Stimulated activated naive CD4-positive, alpha-beta T cell treated with Interleukin-2 at 50 U/mL for 16 hours (primary cell): ENCODE data around the gene KIAA0930.
"Not testable (repeated sequence)": the region's sequence is repeated elsewhere in the genome, so short reads cannot be mapped to it uniquely, and the experiment has no call there.

Experiments
- DNase-seq: peaks from one replicate; lab custom pipeline; 2025; lab: John Stamatoyannopoulos, UW

KIAA0930 gene

DNA sequence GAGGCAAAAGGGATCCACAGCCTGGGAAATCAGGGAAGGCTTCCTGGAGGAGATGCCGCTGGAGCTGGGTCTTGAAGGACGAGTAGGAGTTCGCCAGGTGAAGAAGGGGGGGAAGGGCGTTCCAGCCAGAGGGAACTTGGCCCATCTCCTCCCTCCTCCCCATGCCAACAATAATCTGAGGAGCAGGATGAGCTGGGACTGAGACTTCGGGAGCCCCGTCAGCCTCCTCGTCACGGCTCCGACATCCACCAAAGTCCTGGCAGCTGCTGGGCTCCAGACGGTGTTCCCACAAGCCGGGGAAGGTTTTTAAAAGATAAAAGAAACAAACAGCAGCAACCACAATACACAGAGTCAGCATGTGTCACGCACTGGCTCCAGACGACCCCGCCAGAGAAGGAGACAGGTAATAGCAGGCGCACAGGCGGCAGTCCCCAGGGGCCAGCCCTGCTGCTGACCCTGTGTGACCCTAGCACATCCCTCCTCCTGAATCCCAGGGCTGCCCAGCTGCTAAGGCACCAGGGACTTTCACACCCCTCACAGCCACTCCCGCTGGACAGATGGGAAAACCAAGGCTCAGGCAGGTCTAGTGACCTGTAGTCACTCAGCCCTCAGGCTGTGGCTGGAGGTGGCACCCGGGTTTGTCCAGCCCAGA is 39.7 kb downstream of the KIAA0930 start:
- DNase-seq: no peak

- no peak for DNase-seq
Observed at GRCh38 chr22:45200230-45200629, 40.5 kb downstream of the KIAA0930 start.

DNA sequence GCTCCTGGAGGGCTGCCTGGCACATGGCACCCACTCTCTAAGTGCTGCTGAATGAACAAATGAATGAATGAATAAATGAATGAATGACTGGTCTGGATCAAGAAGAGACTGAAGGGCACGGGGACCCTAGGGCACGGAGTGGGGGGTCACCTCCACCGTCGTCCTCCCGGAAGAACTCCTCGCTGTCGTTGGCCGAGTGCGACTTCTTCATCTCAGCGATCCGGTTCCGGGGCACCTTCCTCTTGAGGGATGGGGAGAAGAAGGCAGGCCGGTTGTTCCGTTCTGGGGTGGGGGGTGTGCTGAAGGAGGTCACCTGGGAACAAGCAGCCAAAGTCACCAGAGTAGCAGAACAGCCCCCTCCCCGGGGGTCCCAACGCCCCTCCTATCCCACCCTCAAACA is 41.0 kb downstream of the KIAA0930 start:
- no peak for DNase-seq

DNA sequence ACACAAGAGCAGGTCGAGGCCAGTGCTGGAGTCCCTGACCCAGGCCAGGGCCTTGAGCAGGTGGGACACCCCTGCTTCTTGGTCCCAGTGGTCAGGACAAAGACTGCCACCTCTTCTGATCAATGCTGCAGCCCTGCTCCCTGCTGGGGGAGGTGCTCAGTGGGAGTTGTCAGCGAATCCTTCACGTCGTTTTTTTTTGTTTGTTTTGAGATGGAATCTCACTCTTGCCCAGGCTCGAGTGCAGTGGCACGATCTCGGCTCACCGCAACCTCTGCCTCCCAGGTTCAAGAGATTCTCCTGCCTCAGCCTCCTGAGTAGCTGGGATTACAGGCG is 42.3 kb downstream of the KIAA0930 start:
- DNase-seq: no peak

- no peak for DNase-seq
Observed at GRCh38 chr22:45197606-45198462, 42.9 kb downstream of the KIAA0930 start.

GRCh38 chr22:45196926-45197605 is 43.6 kb downstream of the KIAA0930 start:
- no peak for DNase-seq

- DNase-seq: no peak
Observed at GRCh38 chr22:45196308-45196707, 44.4 kb downstream of the KIAA0930 start.

DNA sequence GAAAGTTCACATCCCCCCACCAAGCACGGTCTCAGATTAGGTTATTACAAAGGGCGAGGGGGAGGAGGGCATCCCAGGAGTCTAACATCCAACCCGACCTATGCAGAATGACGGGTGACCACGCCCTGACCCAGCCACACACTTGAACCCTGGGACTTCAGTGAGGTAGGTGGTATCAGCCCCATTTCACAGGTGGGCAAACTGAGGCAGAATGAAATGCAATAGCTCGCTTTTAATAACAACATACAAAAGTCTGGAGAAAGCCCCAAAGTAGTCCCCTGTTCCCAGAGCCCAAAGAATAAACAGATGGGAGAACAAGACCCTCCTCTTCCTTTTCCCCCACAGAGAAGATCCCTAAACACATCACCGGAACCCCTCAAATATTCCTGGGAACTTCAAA is 45.1 kb downstream of the KIAA0930 start:
- DNase-seq: no peak

DNA sequence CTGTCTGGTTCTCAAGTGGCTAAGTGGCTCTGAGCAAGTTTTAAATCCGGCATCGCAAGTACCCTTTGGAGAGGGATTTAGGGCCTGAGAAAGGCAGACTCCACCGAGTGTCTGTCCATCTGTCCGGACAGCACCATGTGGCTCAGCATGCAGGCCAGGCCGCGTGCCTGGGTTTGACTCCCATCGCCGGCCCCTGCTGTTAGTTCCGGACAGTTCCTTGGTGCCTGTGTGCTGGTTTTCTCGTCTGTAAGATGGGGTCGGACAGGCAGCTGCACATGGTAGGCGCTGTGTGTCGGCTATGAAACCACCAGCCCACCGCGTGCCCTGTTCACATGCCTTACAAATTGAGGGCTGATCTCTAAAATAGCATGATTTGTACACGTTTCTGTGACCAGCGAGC is 46.0 kb downstream of the KIAA0930 start:
- DNase-seq: no peak

DNA sequence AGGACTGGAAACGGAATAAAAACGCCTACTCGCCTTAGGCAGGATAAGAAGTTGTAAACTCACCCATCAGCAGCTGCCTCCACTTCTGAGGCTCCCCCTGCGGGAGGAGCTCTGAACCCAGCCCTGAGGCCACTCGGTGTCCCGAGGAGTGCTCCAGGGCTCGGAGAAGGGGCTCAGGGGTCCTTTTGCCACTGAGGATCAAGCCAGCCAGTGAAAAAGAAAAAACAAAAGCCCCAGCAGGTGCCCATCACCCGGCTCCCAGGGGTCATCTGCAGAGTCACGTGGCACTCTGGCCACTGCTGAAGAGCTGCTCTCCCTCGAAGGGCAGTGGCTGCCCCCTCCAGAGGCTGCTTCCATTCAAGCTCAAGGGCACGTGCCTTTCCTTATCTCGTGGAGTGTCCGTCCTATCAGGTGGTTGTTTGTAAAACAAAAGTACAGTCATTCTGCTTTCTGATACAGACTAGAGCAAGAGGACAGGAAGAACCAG is 48.0 kb downstream of the KIAA0930 start:
- DNase-seq: no peak

GRCh38 chr22:45191746-45192145 is 48.9 kb downstream of the KIAA0930 start:
- DNase-seq: not testable (repeated sequence)

DNA sequence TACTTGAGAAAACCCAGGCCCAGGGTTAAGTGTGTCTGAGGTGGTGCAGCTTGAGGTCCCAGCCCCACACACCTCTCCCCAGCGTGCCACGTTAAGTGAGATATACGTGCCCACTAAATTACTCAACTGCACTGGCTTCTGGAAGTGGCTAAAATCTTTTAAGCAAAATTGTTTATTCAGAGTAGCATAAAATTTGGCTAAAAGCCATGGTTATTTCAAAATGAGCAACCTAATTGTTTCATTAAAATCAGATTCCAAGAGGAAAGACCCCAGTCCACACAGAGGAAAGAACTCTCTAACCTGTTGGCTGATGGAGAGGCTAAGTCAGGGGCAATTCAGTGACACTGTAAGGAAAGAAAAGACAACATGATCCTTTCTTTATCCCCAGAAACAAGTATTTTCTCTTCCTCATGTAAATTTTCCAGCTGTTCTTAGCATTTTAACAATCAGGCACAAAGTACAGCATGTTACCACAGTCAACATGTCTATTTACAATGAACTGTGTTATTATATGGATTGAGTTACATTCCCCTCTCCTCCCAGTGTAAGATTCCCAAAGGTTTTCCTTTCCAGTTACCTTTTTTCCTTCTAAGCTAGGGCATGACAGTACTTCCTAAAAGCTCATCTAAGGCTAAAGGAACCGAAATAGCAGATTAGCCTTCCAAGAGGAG is 50.4 kb downstream of the KIAA0930 start:
- no peak for DNase-seq

GRCh38 chr22:45188779-45189178 is 51.9 kb downstream of the KIAA0930 start:
- no peak for DNase-seq

DNA sequence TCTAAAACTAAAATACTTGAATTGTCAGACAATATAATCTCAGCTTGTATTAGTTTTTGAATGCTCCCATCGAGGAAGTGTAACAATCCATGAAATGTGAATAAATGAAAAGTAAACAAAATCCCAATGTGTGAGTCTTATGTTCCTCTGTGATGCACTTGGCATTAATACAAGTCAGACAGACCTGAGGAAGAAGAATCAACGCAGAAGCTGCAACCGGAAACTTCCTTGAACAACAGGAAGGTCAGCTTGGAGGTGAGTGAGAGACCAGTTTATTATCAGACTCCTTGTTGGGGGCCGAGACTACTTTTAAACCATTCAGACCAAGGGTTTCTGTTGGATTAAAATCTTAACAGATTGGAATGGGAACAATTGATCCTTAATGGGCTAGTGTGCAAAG is 52.8 kb downstream of the KIAA0930 start:
- no peak for DNase-seq

DNA sequence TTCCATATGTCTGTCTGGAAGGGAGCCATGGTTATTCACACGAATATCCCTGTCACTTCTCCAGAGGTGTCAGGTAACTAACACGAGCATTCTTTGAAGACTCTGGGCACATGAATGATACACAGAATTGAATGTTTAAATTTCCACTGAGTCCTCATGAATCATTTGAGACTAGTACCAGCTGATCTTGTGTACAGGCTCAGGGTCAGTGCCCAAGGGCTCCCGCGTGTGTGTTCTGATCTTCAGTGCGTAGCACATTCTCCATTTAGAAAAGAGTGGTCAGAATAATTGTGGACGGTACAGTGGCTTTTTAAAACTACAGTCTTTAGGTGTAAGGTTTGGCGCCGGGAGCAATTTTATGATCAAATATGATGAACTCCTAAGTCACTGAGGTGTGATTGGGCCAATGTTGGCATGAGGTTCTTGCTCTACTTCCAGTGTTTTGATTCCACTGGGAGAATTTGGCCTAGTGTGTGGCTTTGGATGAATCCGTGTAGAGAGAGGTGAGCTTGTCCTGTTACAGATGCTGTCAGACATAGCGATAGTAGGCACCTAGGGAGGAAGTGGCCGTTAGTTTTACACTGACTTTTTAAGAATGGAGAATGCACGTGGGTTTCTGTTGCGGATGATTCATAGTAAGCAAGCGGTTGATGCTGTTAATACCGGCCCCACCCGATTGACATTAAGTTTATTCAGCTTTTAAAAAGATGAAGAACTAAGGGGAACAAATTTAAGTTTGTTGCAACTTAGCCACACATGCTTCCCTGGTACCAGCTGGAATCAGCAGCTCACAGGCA is 54.8 kb downstream of the KIAA0930 start:
- DNase-seq: no peak

- no peak for DNase-seq
Observed at GRCh38 chr22:45183974-45184373, 56.7 kb downstream of the KIAA0930 start.

- no peak for DNase-seq
Observed at GRCh38 chr22:45181766-45182165, 58.9 kb downstream of the KIAA0930 start.

DNA sequence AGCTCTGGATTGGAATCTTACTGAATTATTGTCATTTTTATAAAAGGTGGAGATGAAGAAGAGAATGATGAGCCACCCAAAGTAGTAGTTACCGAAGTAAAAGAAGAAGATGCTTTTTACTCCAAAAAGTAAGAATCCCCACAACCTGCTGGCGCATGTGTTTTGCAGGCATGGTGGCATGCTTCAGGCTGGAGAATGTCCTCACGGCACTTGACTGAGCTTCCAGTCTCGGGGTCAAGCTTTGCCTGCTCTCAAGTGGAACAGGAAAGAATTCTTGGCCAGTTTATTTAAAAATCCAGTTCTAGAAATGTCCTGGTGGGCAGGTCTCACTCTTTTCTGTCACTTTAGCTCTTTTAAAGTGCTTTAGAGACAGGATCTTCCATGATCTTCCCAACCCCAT is 59.5 kb downstream of the KIAA0930 start:
- no peak for DNase-seq

DNA sequence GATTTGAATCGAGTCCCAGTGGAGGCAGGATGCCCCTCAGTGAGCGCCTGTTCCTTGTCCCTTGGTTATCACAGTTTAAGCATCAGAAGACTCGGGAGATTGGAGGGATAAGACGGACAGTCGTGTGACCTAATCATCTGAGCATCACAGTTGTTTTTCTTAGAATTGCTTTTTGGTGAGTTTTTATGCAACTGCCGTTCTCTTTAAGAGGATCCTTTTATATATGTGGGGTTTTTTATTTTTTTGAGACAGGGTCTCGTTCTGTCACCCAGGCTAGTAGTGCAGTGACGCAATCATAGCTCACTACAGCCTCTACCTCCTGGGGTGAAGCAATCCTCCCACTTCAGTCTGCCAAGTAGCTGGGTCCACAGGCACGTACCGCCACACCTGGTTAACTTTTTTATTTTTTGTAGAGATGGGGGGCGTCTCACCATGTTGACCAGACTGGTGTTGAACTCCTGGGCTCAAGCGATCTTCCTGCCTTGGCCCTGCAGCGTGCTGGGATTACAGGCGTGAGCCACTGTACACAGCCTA is 60.5 kb downstream of the KIAA0930 start:
- DNase-seq: no peak

DNA sequence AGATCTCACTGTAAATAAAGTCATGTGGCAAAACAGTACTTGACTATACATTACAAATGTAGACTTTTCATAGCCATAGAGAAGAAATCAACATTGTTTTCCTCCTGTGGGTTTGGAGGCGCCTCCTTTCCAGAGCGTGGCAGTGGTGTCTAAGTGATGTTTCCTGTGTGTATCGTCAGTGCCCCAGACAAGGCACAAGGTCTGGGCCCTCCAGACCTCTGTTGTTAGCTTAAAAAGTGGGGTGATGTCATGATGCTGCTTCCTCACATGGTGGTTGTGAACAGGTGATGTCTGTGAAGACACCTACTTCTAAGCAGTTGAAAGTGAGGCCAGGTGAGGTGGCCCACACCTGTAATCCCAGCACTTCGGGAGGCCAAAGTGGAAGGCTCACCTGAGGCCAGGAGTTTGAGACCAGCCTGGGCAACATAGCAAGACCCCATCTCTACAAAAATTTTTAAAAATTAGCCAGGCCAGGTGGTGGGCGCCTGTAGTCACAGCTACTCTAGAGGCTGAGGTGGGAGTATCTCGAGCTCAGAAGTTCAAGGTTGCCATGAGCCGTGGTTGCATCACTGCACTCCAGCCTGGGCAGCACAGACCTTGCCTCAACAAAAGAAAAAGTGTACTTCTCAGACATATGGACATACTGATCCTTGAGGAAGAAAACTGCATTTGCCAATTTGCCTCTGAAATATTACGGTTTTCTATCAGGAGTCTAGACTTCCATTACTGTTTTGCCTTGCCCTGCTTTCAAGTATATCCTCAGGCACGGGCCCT is 61.2 kb downstream of the KIAA0930 start:
- DNase-seq: no peak
